Prostate gland (tissue), 2 donors: ENCODE results near the gene PHTF2.

Experiments used
- CTCF ChIP-seq, 4 experiments: fragments of 200-600 bp in 2 of 4; fragments of 450-650 bp in 2 of 4; sonication (generic) in 2 of 4; IDR thresholded peaks; 1 replicate in 3 of 4; 2 replicates in 1 of 4; pipeline ENCODE4 v1.5.1; 2016 to 2019; ENCODE audit warnings: antibody characterized with exemption in 4 of 4, mild to moderate bottlenecking in 2 of 4, moderate library complexity in 2 of 4
- POLR2A ChIP-seq: fragments of 450-650 bp; IDR thresholded peaks from one replicate; pipeline ENCODE4 v1.6.1; 2016; ENCODE audit warnings: antibody characterized with exemption, mild to moderate bottlenecking

- no peak for TF ChIP-seq CTCF (IDR thresholded peaks at IDR 0.05)
- no peak for TF ChIP-seq POLR2A
Observed at GRCh38 chr7:77837275-77837674, 38.7 kb downstream of the PHTF2 start.
